GM12878 (cell line): ENCODE results near the gene ABL1. TPM values are rescaled to one million over a fixed set of nuclear protein-coding genes. Genes with fewer than 3 reads are reported as not detected.

Experiments used
- ATAC-seq: fragments of 200-7000 bp; cut with Tn5 transposase; 3 replicates; pipeline ENCODE4 v1.9.1; 2020; ENCODE audit warnings: mild to moderate bottlenecking, moderate library complexity
- BruUV-seq: library from RNA; stranded (reverse); fragments of 400-500 nt; replicated peaks from 2 replicates; lab custom pipeline; 2021; lab: Mats Ljungman, UMichigan
- CTCF ChIA-PET: fragments of 300-600 bp; sonication (Branson Sonifier 250); formaldehyde crosslinking; extraction: SDS; loops from one replicate; lab custom pipeline; 2021; ENCODE audit warnings: inconsistent platforms; lab: Yijun Ruan, JAX
- POLR2A ChIA-PET: fragments of 350-600 bp; formaldehyde crosslinking; extraction: SDS; loops from one replicate; lab custom pipeline; 2021; ENCODE audit warnings: inconsistent platforms; lab: Charles Lee
- RAD21 ChIA-PET: fragments of 300-600 bp; sonication (Branson Sonifier 250); formaldehyde crosslinking; loops from one replicate; lab custom pipeline; 2023; ENCODE audit warnings: antibody characterized with exemption; ENCODE audit not compliant: unreplicated experiment; lab: Charles Lee
- SMC1A ChIA-PET: fragments of 300-600 bp; sonication (Branson Sonifier 250); formaldehyde crosslinking; loops from one replicate; lab custom pipeline; 2023; ENCODE audit not compliant: unreplicated experiment, uncharacterized antibody; lab: Charles Lee
- DNase-seq: peaks from one replicate; pipeline ENCODE4 v3.0.0-alpha.2; 2011; ENCODE audit warnings: low read depth, low spot score
- FAIRE-seq: peaks from 3 replicates; lab custom pipeline; 2011; peaks lifted over from hg19 to GRCh38; lab: Jason Lieb, UNC
- H2AFZ ChIP-seq: 2 replicates; pipeline ENCODE4 v1.6.0; 2011; ENCODE audit warnings: low read depth, low read length, control low read depth; ENCODE audit not compliant: control insufficient read depth
- H3K27ac ChIP-seq: 2 replicates; pipeline ENCODE4 v1.5.1; 2011; ENCODE audit warnings: control low read depth; ENCODE audit not compliant: control insufficient read depth, insufficient read depth
- H3K27me3 ChIP-seq, 2 experiments: replicated peaks in 1 of 2; 2 replicates each; pipeline versions ENCODE4 v1.6.0 to v1.6.1; 2011; ENCODE audit warnings: low read length in 1 of 2; ENCODE audit not compliant: control insufficient read depth in 2 of 2, insufficient read depth in 2 of 2
- H3K36me3 ChIP-seq, 2 experiments: 2 replicates each; pipeline ENCODE4 v1.5.1; 2011; ENCODE audit warnings: low read length in 1 of 2; ENCODE audit not compliant: control insufficient read depth in 2 of 2, insufficient read depth in 2 of 2
- H3K4me1 ChIP-seq: 2 replicates; pipeline ENCODE4 v1.6.1; 2011; ENCODE audit warnings: mild to moderate bottlenecking, low read length, moderate library complexity, mixed read lengths; ENCODE audit not compliant: control insufficient read depth, insufficient read depth
- H3K4me2 ChIP-seq: 2 replicates; pipeline ENCODE4 v1.6.0; 2011; ENCODE audit warnings: control low read depth; ENCODE audit not compliant: control insufficient read depth, insufficient read depth
- H3K4me3 ChIP-seq: fragments of 200-600 bp; sonication (generic); 2 replicates; pipeline ENCODE4 v1.5.1; 2016
- H3K79me2 ChIP-seq: 2 replicates; pipeline ENCODE4 v1.6.0; 2011; ENCODE audit warnings: low read length; ENCODE audit not compliant: control insufficient read depth, insufficient read depth
- H3K9ac ChIP-seq: 2 replicates; pipeline ENCODE4 v1.8.0; 2011; ENCODE audit warnings: low read length, control low read depth, mixed read lengths; ENCODE audit not compliant: control insufficient read depth, insufficient read depth
- H3K9me3 ChIP-seq: replicated peaks from 3 replicates; pipeline ENCODE4 v1.5.1; 2011; ENCODE audit warnings: mild to moderate bottlenecking, low read length; ENCODE audit not compliant: control insufficient read depth, insufficient read depth
- H4K20me1 ChIP-seq: 2 replicates; pipeline ENCODE4 v1.6.0; 2011; ENCODE audit not compliant: control insufficient read depth, insufficient read depth
- BACH1 ChIP-seq: fragments of 450-650 bp; IDR thresholded peaks from 2 replicates; pipeline ENCODE4 v1.6.1; 2017; ENCODE audit warnings: mild to moderate bottlenecking, borderline replicate concordance
- BCL11A ChIP-seq: IDR thresholded peaks from 2 replicates; pipeline ENCODE4 v1.6.1; 2011; ENCODE audit warnings: low read depth, low read length
- CBFB ChIP-seq: IDR thresholded peaks from 2 replicates; pipeline ENCODE4 v1.6.1; 2016; ENCODE audit warnings: antibody characterized with exemption, low read depth
- CREM ChIP-seq: IDR thresholded peaks from 2 replicates; pipeline ENCODE4 v1.6.1; 2014; ENCODE audit warnings: antibody characterized with exemption, low read depth
- GABPA ChIP-seq: IDR thresholded peaks from 2 replicates; pipeline ENCODE4 v1.6.1; 2014; ENCODE audit warnings: antibody characterized with exemption, low read depth, mild to moderate bottlenecking, inconsistent platforms
- HDAC6 ChIP-seq: fragments of 200-600 bp; sonication (generic); IDR thresholded peaks from one replicate; pipeline ENCODE4 v1.8.0; 2017; ENCODE audit warnings: antibody characterized with exemption; ENCODE audit not compliant: unreplicated experiment
- LARP7 ChIP-seq: fragments of 450-650 bp; IDR thresholded peaks from 2 replicates; pipeline ENCODE4 v1.6.1; 2017; ENCODE audit warnings: mild to moderate bottlenecking
- MLLT1 ChIP-seq: fragments of 450-650 bp; IDR thresholded peaks from 2 replicates; pipeline ENCODE4 v1.6.1; 2016; ENCODE audit warnings: mild to moderate bottlenecking
- NR2C1 ChIP-seq: fragments of 450-650 bp; IDR thresholded peaks from 2 replicates; pipeline ENCODE4 v1.6.1; 2017; ENCODE audit warnings: antibody characterized with exemption, mild to moderate bottlenecking, moderate library complexity
- NR2F1 ChIP-seq: fragments of 450-650 bp; conservative IDR thresholded peaks from 2 replicates; pipeline ENCODE4 v1.6.1; 2017; ENCODE audit warnings: mild to moderate bottlenecking
- RAD21 ChIP-seq: IDR thresholded peaks from 2 replicates; pipeline ENCODE4 v1.6.1; 2011; ENCODE audit warnings: mild to moderate bottlenecking, low read depth, low read length, moderate library complexity; ENCODE audit not compliant: insufficient read depth
- RB1 ChIP-seq: fragments of 450-650 bp; formaldehyde crosslinking; IDR thresholded peaks from 2 replicates; pipeline ENCODE4 v1.6.1; 2017; ENCODE audit warnings: mild to moderate bottlenecking, borderline replicate concordance
- RFX5 ChIP-seq: IDR thresholded peaks from 2 replicates; pipeline ENCODE4 v1.6.1; 2011; ENCODE audit warnings: low read depth, low read length, improper control_type of control experiment
- SPI1 ChIP-seq: IDR thresholded peaks from 2 replicates; pipeline ENCODE4 v1.6.1; 2011; ENCODE audit warnings: low read depth, mild to moderate bottlenecking, low read length, moderate library complexity, borderline replicate concordance; ENCODE audit not compliant: insufficient read depth
- STAT3 ChIP-seq: IDR thresholded peaks from 2 replicates; pipeline ENCODE4 v1.6.1; 2011; ENCODE audit warnings: low read depth, low read length, improper control_type of control experiment
- USF2 ChIP-seq: IDR thresholded peaks from 2 replicates; pipeline ENCODE4 v1.6.1; 2011; ENCODE audit warnings: low read depth, low read length, improper control_type of control experiment, borderline replicate concordance
- WGBS: methylation state at CpG from one replicate; pipeline ENCODE4 v1.1.6; 2016; ENCODE audit warnings: low lambda C conversion rate; ENCODE audit not compliant: insufficient replicate concordance, insufficient coverage; ENCODE audit errors: missing lambda C conversion rate; 5-methylcytosine and 5-hydroxymethylcytosine counted together
- in situ Hi-C: fragments of 300-500 bp; cut with MboI; formaldehyde crosslinking; loops from 9 replicates; pipeline ENCODE4 v1.14.3; 2018; ENCODE audit warnings: mixed read lengths
- intact Hi-C: fragments of 100-400 bp; cut with micrococcal nuclease; formaldehyde crosslinking; loops from one replicate; pipeline ENCODE4 v1.14.2; 2022; ENCODE audit not compliant: unreplicated experiment
- polyA plus RNA-seq, 11 experiments: library from polyadenylated mRNA; depleted of rRNA in 4 of 11; unstranded in 6 of 11; stranded (reverse) in 5 of 11; fragments of >200 nt; fragmentation: Nextera tagmentation in 4 of 11; fragmentation: Illumina TruSeq in 1 of 11; extraction: Ambion mirVana in 4 of 11; extraction: Trizol in 1 of 11; gene quantifications; 1 replicate in 1 of 11; 2 replicates in 10 of 11; pipeline versions ENCODE4 v1.2.1 to v1.2.3, GENCODE V29; 2011 to 2016; ENCODE audit warnings: inconsistent platforms in 2 of 11, missing spikeins in 2 of 11, low read depth in 1 of 11
- total RNA-seq, 4 experiments: library from RNA; depleted of rRNA in 3 of 4; stranded (reverse); fragments of >200 nt in 3 of 4; fragmentation: Illumina TruSeq in 1 of 4; extraction: Trizol in 1 of 4; gene quantifications; 2 replicates each; pipeline versions ENCODE4 v1.2.1 to v1.2.3, GENCODE V29; 2013 to 2021
- TF ChIP-seq, protein P1 (sequence below): fragments of 450-650 bp; IDR thresholded peaks from 2 replicates; pipeline ENCODE4 v1.6.1; 2017; ENCODE audit warnings: mild to moderate bottlenecking, moderate library complexity

The ABL1 gene
- total and polyA plus RNA-seq, 10 of the 15 experiments (the other 5 are each of a cell fraction or from before 2014, with no cell fraction given): 0.79 to 51.5 (median 16.3) TPM

DNA sequence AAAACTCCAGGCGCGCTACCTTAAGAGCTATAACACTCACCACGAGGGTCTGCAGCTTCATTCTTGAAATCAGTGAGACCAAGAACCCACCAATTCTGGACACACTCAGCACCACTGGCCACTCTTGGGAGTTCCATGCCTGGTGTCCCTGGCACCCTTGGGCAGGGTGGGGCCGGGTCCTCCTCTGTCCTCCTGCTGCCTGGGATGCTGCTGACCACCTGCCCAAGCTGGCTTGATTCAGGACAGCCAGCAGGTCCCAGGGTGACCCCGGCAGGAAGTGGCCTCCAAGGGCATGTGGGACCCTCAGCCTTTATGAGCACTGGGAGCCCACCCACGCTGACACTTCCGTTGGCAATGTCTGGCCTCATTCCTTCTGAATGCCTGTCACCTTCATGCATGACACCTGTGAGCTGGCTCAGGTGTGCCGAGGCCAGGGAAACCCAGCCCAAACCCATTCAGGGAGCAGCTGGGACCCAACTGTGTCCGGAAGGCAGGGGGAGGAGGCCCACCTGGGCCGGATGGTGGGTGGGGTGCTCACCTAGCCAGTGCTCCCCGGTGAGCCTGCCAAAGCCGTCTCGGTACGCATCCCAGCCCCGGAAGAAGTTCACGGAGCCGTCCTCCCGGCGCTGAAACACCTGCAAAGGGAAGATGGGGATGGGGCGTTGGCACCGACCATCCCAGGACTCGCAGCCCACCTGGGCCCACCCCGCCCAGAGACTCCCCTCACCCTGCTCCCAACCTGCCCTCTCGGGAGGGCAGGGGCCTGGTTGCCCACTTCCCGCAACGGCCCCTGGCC is 76.4 kb downstream of the ABL1 start (continued):
- TF ChIP-seq HDAC6 (no peak), CBFB (no peak), BACH1 (no peak)

- intact Hi-C loops (no loop called here), in situ Hi-C loops (no loop called here)
- no peak overlapping the region for H3K9ac ChIP-seq
- CTCF ChIA-PET: interaction anchor here (0.6 to 1.1 kb wide), 2 partner anchors 16 to 49 kb away, joined by 3 read pairs; no protein-coding TSS in a partner anchor
- RAD21 ChIA-PET: interaction anchor here (0.7 kb wide), 1 partner anchor 43 kb away, joined by 3 read pairs; no protein-coding TSS in a partner anchor
- H3K27ac ChIP-seq: no peak overlapping the region
- H3K27me3 ChIP-seq: no peaks in the 10 kb centered on the region
- POLR2A ChIA-PET: no interaction called here
- FAIRE-seq (no peak), DNase-seq (no peak), ATAC-seq (no peak)
- WGBS: 63% methylated on average over 38 of the region's 38 CpGs
- no TSS peak for BruUV-seq
- H3K9me3 ChIP-seq: no peaks in the 10 kb centered on the region
- H3K4me3 ChIP-seq: no peak overlapping the region
- no peaks in the 10 kb centered on the region for H3K36me3 ChIP-seq
- H2AFZ ChIP-seq: no peak overlapping the region
- no peak overlapping the region for H3K4me2 ChIP-seq
- SMC1A ChIA-PET: no interaction called here
- H4K20me1 ChIP-seq: no peaks in the 10 kb centered on the region
- H3K4me1 ChIP-seq: no peaks in the 10 kb centered on the region
- H3K79me2 ChIP-seq: no peaks in the 10 kb centered on the region
- TF ChIP-seq RB1 (no peak), RFX5 (no peak), NR2F1 (no peak), SPI1 (no peak), RAD21 (no peak), LARP7 (no peak), CREM (no peak), GABPA (no peak), BCL11A (no peak), MLLT1 (no peak), USF2 (no peak), STAT3 (no peak), NR2C1 (no peak)
- TF ChIP-seq, protein P1, sequence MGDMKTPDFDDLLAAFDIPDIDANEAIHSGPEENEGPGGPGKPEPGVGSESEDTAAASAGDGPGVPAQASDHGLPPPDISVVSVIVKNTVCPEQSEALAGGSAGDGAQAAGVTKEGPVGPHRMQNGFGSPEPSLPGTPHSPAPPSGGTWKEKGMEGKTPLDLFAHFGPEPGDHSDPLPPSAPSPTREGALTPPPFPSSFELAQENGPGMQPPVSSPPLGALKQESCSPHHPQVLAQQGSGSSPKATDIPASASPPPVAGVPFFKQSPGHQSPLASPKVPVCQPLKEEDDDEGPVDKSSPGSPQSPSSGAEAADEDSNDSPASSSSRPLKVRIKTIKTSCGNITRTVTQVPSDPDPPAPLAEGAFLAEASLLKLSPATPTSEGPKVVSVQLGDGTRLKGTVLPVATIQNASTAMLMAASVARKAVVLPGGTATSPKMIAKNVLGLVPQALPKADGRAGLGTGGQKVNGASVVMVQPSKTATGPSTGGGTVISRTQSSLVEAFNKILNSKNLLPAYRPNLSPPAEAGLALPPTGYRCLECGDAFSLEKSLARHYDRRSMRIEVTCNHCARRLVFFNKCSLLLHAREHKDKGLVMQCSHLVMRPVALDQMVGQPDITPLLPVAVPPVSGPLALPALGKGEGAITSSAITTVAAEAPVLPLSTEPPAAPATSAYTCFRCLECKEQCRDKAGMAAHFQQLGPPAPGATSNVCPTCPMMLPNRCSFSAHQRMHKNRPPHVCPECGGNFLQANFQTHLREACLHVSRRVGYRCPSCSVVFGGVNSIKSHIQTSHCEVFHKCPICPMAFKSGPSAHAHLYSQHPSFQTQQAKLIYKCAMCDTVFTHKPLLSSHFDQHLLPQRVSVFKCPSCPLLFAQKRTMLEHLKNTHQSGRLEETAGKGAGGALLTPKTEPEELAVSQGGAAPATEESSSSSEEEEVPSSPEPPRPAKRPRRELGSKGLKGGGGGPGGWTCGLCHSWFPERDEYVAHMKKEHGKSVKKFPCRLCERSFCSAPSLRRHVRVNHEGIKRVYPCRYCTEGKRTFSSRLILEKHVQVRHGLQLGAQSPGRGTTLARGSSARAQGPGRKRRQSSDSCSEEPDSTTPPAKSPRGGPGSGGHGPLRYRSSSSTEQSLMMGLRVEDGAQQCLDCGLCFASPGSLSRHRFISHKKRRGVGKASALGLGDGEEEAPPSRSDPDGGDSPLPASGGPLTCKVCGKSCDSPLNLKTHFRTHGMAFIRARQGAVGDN: no peak
These were observed 78.0 kb downstream of the ABL1 start for GRCh38 chr9:130912932-130913598.
